ENCODE results near the gene GLT8D2.

GRCh38 chr12:104022786-104023185, 27.2 kb downstream of the GLT8D2 start:
- TF ChIP-seq CTCF (IDR thresholded peaks at IDR 0.05; ENCODE audit: low read depth, low read length, poor library complexity, severe bottlenecking) (no peak), EZH2phosphoT487 (IDR thresholded peaks at IDR 0.05; ENCODE audit: borderline replicate concordance, low read length) (no peak)

All from DOHH2 (cell line).